Subcutaneous abdominal adipose tissue (tissue), 5 donors: Measurements from ENCODE around the gene TEX44.

Experiments used
- H3K27ac ChIP-seq: one replicate; pipeline ENCODE4 v1.7.0; 2013; ENCODE audit warnings: low read depth, mild to moderate bottlenecking, inconsistent platforms, low read length, moderate library complexity
- H3K27me3 ChIP-seq, 5 donors: one replicate each; pipeline ENCODE4 v1.7.0; 2013; ENCODE audit warnings: low read length in 5 of 5, inconsistent platforms in 1 of 5; ENCODE audit not compliant: control insufficient read depth in 5 of 5, insufficient read depth in 4 of 5
- H3K36me3 ChIP-seq, 5 donors: one replicate each; pipeline ENCODE4 v1.7.0; 2013; ENCODE audit warnings: low read length in 5 of 5; ENCODE audit not compliant: control insufficient read depth in 5 of 5, insufficient read depth in 5 of 5
- H3K4me1 ChIP-seq, 5 donors: one replicate each; pipeline ENCODE4 v1.7.0; 2013; ENCODE audit warnings: low read length in 5 of 5, mild to moderate bottlenecking in 3 of 5, moderate library complexity in 1 of 5; ENCODE audit not compliant: control insufficient read depth in 5 of 5, insufficient read depth in 5 of 5
- H3K4me3 ChIP-seq, 5 donors: one replicate each; pipeline ENCODE4 v1.7.0; 2013; ENCODE audit warnings: low read length in 5 of 5, low read depth in 1 of 5
- H3K9ac ChIP-seq, 5 donors: one replicate each; pipeline ENCODE4 v1.7.0; 2013; ENCODE audit warnings: low read length in 5 of 5, mild to moderate bottlenecking in 4 of 5, moderate library complexity in 3 of 5
- H3K9me3 ChIP-seq, 5 donors: one replicate each; pipeline ENCODE4 v1.7.0; 2013; ENCODE audit warnings: low read length in 5 of 5; ENCODE audit not compliant: control insufficient read depth in 5 of 5
- donor health status: healthy.
- donor health status: healthy.
- donor health status: healthy.
- donor health status: healthy.
- donor health status: healthy.

The TEX44 gene

DNA sequence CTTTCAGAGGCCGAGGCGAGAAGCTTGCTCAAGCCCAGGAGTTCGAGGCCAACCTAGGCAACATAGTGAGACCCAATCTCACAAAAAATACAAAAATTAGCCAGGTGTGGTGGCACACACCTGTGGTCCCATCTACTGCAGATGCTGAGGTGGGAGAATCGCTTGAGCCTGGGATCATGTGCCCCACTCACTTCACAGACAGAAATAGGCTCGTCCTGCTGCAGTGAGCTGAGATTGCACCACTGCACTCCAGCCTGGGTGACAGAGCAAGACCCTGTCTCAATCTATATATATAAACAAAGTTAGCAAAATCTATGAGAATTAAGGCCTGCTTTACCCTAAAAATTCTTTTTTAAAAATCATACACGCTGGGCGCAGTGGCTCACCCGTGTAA is 50.8 kb downstream of the TEX44 start:
- H3K4me3 ChIP-seq = peak overlapping the region in 2 of 5 donors; percentile 15 to 46
- peak overlapping the region; percentile 42 to 80 (median 64) for H3K9ac ChIP-seq
- H3K4me1 ChIP-seq = peaks cover 10 to 48% (median 42%) of the 10 kb centered on the region in 5 donors

More for the DNA sequence above, 50.8 kb downstream of the TEX44 start:
- Histone ChIP-seq H3K9me3 (no peaks in the 10 kb centered on the region), H3K27me3 (no peaks in the 10 kb centered on the region), H3K36me3 (no peaks in the 10 kb centered on the region), H3K27ac (peak overlapping the region; percentile 97)
